CD4-positive, alpha-beta T cell treated with Interleukin-4 for 4 hours (primary cell): ENCODE data around the gene FAM89B.

ENCODE experiments used
- DNase-seq: peaks from one replicate; pipeline ENCODE4 v3.0.0-alpha.2; 2020

Gene FAM89B

GRCh38 chr11:65539744-65540289 lies 32.5 kb upstream of the FAM89B start:
- DNase-seq = no peak

DNA sequence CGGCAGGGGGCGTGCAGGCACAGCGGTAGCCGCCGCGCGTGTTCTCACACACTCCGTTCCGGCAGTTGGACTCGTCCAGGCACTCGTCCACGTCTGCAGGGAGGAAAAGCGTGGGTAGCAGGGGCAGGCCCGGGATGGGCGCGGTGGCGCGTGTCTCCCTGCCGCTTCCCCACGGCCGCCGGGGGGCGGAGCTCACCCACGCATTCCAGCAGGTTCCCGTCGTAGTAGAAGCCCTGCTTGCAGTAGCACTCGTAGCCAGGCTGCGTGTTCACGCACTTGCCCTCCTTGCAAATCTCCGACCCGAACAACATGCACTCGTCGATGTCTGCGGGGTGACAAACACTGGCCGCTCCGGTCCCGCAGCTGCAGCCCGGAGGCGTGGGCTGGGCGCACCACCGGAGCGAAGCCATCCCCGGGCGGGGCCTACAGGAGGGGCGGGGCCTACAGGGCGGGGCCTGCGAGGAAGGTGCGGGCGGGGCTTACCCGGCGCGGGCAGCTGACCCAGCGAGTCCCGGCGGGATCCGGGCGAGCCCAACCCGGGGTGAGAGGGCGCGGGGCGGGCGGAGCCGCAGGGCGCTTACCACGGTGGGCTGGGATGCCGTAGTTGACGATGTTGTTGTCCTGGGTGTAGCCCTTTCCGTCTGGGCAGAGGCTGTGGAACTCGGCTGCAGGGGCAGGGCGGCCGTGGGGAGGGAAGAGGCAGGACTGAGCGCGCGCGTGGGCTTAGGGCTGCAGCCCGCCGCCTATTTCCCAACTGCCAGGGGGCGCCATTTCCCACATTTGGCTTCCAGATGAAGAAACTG lies 31.8 kb upstream of the FAM89B start:
- peak; percentile 86 for DNase-seq

DNA sequence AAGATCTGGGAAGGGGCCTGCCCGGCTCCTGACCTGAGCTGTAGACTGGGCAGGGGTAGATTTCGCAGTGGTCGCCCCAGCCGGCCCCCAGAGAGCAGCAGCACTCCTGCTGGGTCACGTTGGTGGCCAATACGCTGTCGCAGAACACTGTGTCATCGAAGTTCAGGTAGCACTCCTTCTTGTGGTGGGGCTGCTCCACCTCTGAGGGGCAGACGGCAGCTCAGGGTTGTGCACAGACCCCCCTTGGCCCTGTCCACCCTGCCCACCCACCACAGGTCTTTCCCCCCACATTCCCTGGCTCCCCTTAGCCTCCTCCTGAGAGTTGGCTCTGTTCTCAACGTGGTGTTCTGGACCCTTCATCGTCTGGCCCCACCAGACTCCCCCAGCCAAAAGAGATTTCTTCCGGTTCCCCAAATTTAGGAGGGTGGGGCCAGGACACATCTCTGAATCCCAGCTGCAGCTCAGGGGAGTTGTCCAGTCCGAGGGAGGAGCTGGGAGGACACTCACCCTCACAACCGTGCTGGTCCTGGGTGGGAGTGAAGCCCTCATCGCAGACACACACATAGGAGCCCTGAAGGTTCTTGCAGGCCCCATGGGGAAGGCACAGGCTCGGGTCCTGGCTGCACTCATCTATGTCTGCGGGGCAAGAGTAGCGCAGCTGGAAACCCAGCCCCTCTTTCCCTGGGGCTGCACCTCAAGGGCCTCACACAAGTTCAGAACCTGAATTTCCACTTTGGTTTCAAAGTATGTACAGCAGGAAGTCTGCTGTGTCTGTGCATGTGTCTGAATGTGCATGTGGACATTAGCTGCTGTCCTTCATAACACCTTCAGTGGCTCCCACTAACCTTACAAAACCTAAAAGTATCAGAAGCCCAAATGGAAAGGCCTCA lies 31.0 kb upstream of the FAM89B start:
- DNase-seq = no peak

DNA sequence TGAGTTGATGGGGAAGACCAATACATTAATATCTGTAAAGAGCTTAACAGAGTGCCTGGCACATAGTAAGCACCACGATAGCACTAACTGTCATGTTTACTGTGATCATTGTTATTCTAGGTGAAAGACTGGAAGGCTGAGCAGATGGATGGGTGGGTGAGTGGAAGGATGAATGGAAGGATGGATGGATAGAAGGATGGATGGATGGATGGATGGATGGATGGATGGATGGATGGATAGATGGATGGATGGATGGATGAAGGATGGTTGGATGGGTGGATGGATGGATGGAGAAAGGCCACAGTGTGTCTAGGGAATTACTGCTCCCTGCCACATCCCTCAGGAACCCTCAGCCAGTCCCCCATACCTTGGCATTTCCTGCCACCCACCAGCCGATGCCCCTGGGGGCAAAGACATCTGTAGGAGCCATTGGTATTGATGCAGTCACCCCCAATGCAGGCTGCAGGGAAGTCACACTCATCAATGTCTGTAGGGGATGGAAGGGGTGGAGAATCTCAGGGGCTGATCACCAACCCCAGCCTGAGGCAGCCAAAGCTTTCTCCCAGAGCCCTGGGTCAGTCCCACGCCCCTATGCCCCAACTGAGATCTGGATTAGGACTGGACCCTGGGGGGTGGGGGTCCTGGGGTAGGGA lies 29.5 kb upstream of the FAM89B start:
- no peak for DNase-seq

DNA sequence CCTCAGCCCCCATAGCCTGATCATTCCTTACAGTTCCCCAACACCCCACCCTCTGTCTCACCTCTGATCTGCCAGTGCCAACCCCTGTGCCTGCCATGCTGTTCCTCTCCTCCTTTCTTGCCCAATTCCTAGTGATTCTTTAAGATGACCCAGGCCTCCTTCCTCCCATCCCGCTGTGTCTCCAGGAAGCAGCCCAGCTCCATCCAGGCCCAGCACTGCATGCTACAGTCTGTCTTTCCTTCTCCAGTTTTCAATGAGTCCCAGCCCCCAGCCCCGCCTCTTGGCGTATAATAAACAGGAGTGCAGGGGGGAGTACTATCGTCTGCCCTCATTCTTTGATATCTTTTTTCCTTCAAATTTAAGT lies 26.5 kb upstream of the FAM89B start:
- DNase-seq = no peak

DNA sequence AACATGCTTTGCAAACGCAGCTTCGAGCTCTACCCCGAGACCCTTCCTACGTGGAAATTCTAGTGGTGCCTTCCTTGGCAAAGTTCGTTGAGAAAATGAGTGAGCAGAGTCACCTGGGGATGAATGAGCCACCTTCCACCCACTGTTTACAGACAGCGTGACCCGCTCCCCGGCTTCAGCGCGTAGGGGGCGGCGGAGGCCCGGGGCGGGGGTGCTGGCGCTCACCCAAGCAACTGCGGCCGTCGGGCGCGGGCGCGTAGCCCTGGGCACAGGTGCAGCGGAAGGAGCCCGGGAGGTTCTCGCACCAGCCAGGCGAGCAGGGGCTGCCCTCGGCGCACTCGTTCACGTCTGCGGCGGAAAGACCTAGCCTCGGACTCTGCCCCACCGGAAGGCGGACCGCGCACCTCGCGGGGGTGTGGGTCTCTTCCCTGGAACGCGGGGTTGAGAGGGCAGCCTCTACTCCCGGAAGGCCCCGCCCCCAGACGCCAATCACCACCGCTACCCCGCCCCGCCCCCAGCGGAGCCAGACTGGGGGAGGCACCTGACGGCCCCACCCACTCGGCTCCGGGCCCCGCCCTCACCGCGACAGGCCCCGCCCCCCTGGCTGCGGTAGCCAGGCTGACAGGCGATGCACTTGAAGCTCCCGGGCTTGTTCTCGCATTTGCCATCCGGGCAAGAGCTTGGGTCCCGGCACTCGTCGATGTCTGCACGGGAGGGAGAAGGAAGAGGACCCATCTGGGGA lies 25.9 kb upstream of the FAM89B start:
- peak; percentile 97 for DNase-seq

- DNase-seq = peak; percentile 48
Observed at GRCh38 chr11:65547446-65548125, 24.8 kb upstream of the FAM89B start.

GRCh38 chr11:65548395-65548794 lies 23.9 kb upstream of the FAM89B start:
- no peak for DNase-seq

- no peak for DNase-seq
Observed at GRCh38 chr11:65549096-65549495, 23.2 kb upstream of the FAM89B start.

DNA sequence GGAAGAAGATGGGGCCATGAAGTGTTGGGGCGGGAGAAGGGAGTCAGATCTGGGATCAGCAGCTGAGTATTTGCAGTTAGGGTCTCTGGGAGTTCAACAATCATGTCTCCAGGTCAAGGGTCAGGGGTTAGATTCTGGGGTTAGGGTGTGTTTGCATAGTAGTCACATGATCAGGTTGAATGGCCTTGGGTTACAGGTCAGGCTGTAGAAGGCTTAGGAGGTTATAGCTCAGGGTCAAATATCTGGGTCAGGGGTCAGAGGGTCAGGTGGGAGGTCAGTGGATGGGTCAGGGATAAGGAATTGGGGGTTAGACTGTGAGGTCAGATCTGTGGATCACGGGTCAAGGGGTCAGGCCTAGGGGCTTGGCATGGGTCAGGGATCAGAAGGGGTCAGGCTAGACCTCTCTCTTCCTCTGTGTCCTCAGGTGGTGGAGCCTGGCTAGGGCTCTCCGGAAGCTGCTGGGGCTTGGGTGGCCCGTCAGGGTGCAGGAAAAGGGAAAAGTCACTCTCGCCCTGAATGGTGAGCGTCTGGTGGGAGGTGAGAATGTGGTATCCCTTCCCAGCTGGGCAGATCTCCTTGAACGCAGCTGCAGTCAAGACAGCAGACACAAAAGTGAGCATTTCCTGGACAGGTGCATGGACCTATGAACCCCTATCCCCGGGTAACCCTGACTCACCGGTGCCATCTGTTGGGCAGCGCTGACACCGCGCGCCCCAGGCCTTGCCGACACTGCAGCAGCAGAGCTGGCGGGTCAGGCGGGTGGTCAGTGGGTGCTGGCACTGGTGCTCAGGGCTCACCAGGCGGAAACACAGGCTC lies 20.6 kb upstream of the FAM89B start:
- peak; percentile 64 for DNase-seq

DNA sequence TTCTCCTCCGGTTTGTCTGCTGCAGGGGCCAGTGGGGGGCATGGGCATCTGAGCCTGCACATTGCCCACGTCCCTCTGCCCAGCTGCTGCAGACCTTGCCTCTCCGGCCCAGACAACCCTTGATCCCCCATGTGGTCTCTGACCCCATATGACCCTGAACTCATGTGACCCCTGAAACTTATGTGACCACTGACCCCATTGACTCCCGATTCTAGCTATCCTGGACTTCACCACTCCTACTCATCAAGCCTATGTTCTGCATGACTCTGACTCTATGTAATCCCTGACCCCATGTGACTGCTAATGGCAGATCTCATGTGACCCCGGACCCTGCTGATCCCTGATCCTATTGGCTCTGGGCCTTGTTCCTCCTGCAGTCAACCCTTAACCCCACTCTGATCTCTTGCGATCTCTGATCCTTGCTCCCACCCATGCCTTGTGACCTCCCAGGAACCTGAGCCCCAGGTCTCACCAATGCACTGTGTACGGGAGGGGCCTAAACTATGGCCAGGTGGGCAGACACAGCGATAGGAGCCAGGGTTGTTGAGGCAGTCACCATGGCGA lies 19.9 kb upstream of the FAM89B start:
- DNase-seq = no peak

- peak; percentile 82 for DNase-seq
Observed at GRCh38 chr11:65553301-65554001, 18.9 kb upstream of the FAM89B start.

DNA sequence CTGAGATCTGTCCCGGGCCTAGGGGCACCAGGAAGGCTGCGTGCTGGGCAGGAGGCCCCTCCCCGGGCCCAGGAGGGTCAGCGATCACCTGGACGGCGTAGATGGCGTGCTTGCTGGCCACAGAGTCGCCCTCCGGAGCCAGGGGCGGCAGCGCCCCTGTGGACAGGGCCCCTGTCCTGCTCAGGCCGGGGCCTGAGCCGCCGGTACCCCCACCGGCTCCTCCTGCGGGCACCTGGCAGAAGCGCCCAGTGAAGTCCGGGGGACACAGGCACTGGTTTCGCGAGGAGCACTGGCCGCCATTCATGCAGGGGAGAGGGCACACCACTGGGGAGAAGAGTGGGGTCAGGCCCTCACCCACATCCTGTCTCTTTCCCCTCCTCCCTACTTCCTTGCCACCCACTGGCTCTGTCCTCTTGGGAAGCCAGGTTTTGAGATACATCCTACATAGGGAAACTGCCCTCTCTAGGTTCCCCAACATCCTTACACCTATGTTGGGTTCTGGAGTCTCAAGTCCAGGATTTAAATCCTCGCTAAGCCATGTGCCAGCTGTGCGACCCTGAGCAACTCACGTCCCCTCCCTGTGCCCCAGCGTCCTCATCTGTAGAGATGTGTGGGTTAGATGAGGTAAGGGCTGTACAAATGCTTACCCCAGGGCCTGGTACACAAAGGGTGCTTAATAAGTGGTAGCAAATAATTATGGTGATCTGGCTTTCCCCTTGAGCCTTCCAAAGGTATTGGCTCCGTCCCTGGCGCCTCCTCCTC lies 18.1 kb upstream of the FAM89B start:
- no peak for DNase-seq

GRCh38 chr11:65554842-65555430 lies 17.4 kb upstream of the FAM89B start:
- DNase-seq = no peak

DNA sequence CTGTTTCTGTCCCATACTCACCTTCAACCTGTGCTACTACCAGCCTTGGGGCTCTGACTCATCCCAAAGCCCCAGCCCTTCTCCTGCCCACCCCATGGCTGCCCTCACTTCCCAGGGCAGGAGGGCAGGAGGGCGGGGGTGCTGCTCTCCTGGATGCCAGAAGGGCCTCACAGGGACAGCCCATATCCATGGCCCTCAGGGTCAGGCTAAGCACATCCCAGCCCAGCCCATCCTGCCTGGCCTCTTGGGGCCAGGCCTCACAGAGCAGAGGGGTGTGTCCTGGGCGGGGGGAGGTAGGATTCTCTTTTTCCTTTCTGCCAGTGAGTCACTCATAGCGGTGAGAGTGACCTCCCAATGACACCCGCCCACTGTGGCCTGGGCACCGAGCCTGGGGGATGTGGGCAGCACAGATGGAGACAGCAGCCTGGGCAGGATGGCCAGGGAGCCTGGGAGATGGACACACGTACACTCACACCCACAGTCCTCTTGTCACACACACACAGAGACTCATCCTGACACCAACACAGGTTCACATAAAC lies 16.6 kb upstream of the FAM89B start:
- no peak for DNase-seq

- DNase-seq = no peak
Observed at GRCh38 chr11:65556470-65557279, 15.7 kb upstream of the FAM89B start.

GRCh38 chr11:65557280-65558001 lies 14.9 kb upstream of the FAM89B start:
- DNase-seq = no peak
